HEK293 (cell line): ENCODE measurements around the gene KLK15.
"Not testable (repeated sequence)": the region's sequence is repeated elsewhere in the genome, so short reads cannot be mapped to it uniquely, and the experiment has no call there.

Source experiments
- CTCF ChIA-PET: fragments of 350-600 bp; formaldehyde crosslinking; extraction: SDS; loops from one replicate; lab custom pipeline; 2021; ENCODE audit warnings: antibody characterized with exemption; lab: Yijun Ruan, JAX
- POLR2A ChIA-PET: fragments of 300-600 bp; formaldehyde crosslinking; extraction: SDS; loops from one replicate; lab custom pipeline; 2020; ENCODE audit warnings: antibody characterized with exemption, inconsistent platforms; lab: Yijun Ruan, JAX
- H3K27ac ChIP-seq: fragments of 200-500 bp; sonication (Bioruptor generic); 2 replicates; pipeline ENCODE4 v1.5.1; 2014; ENCODE audit warnings: low read depth, low read length, control low read depth, inconsistent platforms; ENCODE audit errors: extremely low read depth
- H3K36me3 ChIP-seq, 2 experiments: fragments of 200-500 bp in 1 of 2; sonication (Bioruptor generic) in 1 of 2; 1 replicate in 1 of 2; 2 replicates in 1 of 2; pipeline ENCODE4 v1.5.1; 2014 to 2017; ENCODE audit warnings: inconsistent platforms in 2 of 2, low read length in 2 of 2; ENCODE audit not compliant: control insufficient read depth in 2 of 2, insufficient read depth in 1 of 2
- H3K4me1 ChIP-seq: fragments of 200-500 bp; sonication (Bioruptor generic); 2 replicates; pipeline ENCODE4 v1.5.1; 2014; ENCODE audit warnings: mild to moderate bottlenecking, low read length, inconsistent platforms; ENCODE audit not compliant: control insufficient read depth, insufficient read depth
- H3K4me3 ChIP-seq: 2 replicates; pipeline ENCODE4 v1.5.1; 2011; ENCODE audit warnings: low read depth, mild to moderate bottlenecking, control low read depth, low read length, moderate library complexity
- H3K9me3 ChIP-seq: fragments of 200-500 bp; sonication (Bioruptor generic); 2 replicates; pipeline ENCODE4 v1.5.1; 2014; ENCODE audit warnings: low read depth, low read length, inconsistent platforms; ENCODE audit not compliant: control insufficient read depth, insufficient read depth
- HIC1 ChIP-seq: fragments of 450-650 bp; formaldehyde crosslinking; IDR thresholded peaks from 2 replicates; pipeline ENCODE4 v1.5.1; 2016; ENCODE audit warnings: missing biosample characterization, missing genetic modification characterization
- OVOL3 ChIP-seq: fragments of 450-650 bp; formaldehyde crosslinking; IDR thresholded peaks from 2 replicates; pipeline ENCODE4 v1.5.1; 2016; ENCODE audit warnings: missing biosample characterization, missing genetic modification characterization
- PRDM10 ChIP-seq: fragments of 450-650 bp; formaldehyde crosslinking; IDR thresholded peaks from 2 replicates; pipeline ENCODE4 v1.5.1; 2016; ENCODE audit warnings: missing biosample characterization, missing genetic modification characterization
- YY1 ChIP-seq: fragments of 450-650 bp; formaldehyde crosslinking; IDR thresholded peaks from 2 replicates; pipeline ENCODE4 v1.5.1; 2018; ENCODE audit warnings: missing biosample characterization, missing genetic modification characterization
- ZBTB10 ChIP-seq: fragments of 450-650 bp; formaldehyde crosslinking; IDR thresholded peaks from 2 replicates; pipeline ENCODE4 v1.5.1; 2016; ENCODE audit warnings: missing biosample characterization, missing genetic modification characterization
- ZBTB26 ChIP-seq: fragments of 450-650 bp; formaldehyde crosslinking; optimal IDR thresholded peaks from 2 replicates; pipeline ENCODE3; 2016; ENCODE audit warnings: missing biosample characterization, mild to moderate bottlenecking, missing genetic modification characterization
- ZBTB44 ChIP-seq: fragments of 450-650 bp; IDR thresholded peaks from 2 replicates; pipeline ENCODE4 v1.5.1; 2018; ENCODE audit warnings: missing biosample characterization, mild to moderate bottlenecking, missing genetic modification characterization
- ZBTB6 ChIP-seq: fragments of 450-650 bp; formaldehyde crosslinking; IDR thresholded peaks from 2 replicates; pipeline ENCODE4 v1.5.1; 2017; ENCODE audit warnings: missing biosample characterization, missing genetic modification characterization
- ZFP41 ChIP-seq: fragments of 450-650 bp; formaldehyde crosslinking; IDR thresholded peaks from 2 replicates; pipeline ENCODE4 v1.5.1; 2016; ENCODE audit warnings: missing biosample characterization, missing genetic modification characterization, borderline replicate concordance
- ZFP69B ChIP-seq: fragments of 450-650 bp; formaldehyde crosslinking; IDR thresholded peaks from 2 replicates; pipeline ENCODE4 v1.5.1; 2016; ENCODE audit warnings: missing biosample characterization, missing genetic modification characterization
- ZNF26 ChIP-seq: fragments of 450-650 bp; formaldehyde crosslinking; IDR thresholded peaks from 2 replicates; pipeline ENCODE4 v1.5.1; 2016; ENCODE audit warnings: missing biosample characterization, missing genetic modification characterization
- ZNF488 ChIP-seq: fragments of 450-650 bp; formaldehyde crosslinking; IDR thresholded peaks from 2 replicates; pipeline ENCODE4 v1.5.1; 2016; ENCODE audit warnings: missing biosample characterization, missing genetic modification characterization
- ZNF571 ChIP-seq: fragments of 450-650 bp; formaldehyde crosslinking; IDR thresholded peaks from 2 replicates; pipeline ENCODE4 v1.5.0; 2017; ENCODE audit warnings: missing biosample characterization, missing genetic modification characterization
- ZNF792 ChIP-seq: fragments of 450-650 bp; formaldehyde crosslinking; IDR thresholded peaks from 2 replicates; pipeline ENCODE4 v1.5.1; 2016; ENCODE audit warnings: missing biosample characterization, missing genetic modification characterization

KLK15 gene

GRCh38 chr19:50812474-50812873, 20.9 kb downstream of the KLK15 start:
- no peak for TF ChIP-seq ZNF26 (tag by site-specific recombination)
- TF ChIP-seq ZBTB26 (tag by site-specific recombination) = no peak
- peak; percentile 86 for TF ChIP-seq PRDM10 (tag by site-specific recombination)
- ChIA-PET POLR2A (no interaction called here), CTCF (no interaction called here)
- Histone ChIP-seq H3K4me1 (no peaks in the 10 kb centered on the region), H3K36me3 (no peaks in the 10 kb centered on the region), H3K4me3 (no peak overlapping the region), H3K27ac (no peak overlapping the region), H3K9me3 (no peaks in the 10 kb centered on the region)

- H3K36me3 ChIP-seq, H3K4me3 ChIP-seq, POLR2A ChIA-PET, H3K4me1 ChIP-seq, H3K27ac ChIP-seq, H3K9me3 ChIP-seq, CTCF ChIA-PET: not testable (repeated sequence)
Observed at GRCh38 chr19:50811622-50812238, 21.6 kb downstream of the KLK15 start.

- ChIA-PET CTCF (interaction anchor here (0.7 kb wide), 1 partner anchor 89 kb away, joined by 3 read pairs; no protein-coding TSS in a partner anchor), POLR2A (no interaction called here)
- Histone ChIP-seq H3K4me1 (no peaks in the 10 kb centered on the region), H3K4me3 (no peak overlapping the region), H3K27ac (no peak overlapping the region), H3K36me3 (no peaks in the 10 kb centered on the region), H3K9me3 (no peaks in the 10 kb centered on the region)
- TF ChIP-seq ZFP41 (tag by site-specific recombination) (no peak), ZBTB44 (no peak), YY1 (tag by site-specific recombination) (no peak), OVOL3 (tag by site-specific recombination) (no peak), ZBTB10 (tag by site-specific recombination) (no peak), ZNF792 (no peak), ZNF488 (tag by site-specific recombination) (no peak), ZNF571 (tag by site-specific recombination) (no peak), ZFP69B (tag by site-specific recombination) (no peak), ZBTB6 (no peak), HIC1 (no peak)
Observed at GRCh38 chr19:50808856-50809255, 24.5 kb downstream of the KLK15 start.
